Measurements from ENCODE around the gene C11orf71.

The C11orf71 gene

DNA sequence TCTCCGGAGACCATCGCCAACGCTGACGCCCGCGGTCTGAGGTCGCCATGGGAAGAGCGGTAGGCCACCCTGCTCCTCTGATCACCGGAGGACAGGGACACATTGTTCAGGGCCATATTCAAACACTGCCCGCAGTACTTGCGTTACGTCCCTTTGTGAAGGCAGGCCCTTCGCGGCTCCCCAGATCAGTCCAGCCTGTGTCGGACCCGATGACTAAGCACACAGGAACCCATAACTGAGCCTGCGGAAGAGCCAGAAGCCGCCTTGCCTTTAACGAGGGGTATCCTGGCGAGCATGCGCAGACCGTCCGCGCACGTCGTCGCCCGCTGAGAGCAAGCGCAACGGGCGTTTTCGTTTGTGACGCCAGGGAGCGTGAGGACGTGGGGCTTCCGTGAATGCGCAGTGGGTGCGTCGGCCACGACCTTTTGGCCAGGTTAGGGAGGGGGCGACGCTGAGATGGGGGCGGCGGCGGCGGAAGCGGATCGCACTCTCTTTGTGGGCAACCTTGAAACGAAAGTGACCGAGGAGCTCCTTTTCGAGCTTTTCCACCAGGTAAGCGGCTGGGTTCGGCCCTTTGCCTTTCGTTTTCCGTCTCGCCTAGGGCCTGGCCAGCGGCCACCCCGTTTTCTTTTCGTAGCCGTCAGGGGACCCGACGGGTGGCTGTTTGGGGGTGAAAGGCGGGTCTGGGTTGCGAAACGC is at the start of gene C11orf71, which contains the start of gene RBM7:
Gene C11orf71, minus strand, starts transcription at position 296 of the 699 bp plus-strand sequence. Its CDS starts 180 bp downstream, at position 116.
Gene RBM7, plus strand, starts transcription at position 451 of the 699 bp plus-strand sequence. Its CDS starts 6 bp downstream, at position 457.
- DNase-seq (ENCODE audit: low read depth in 2 of 2) = peak; percentile 93 to 95

- DNase-seq (ENCODE audit: low read depth in 2 of 2) = no peak
These were observed 49.5 kb upstream of the C11orf71 start for GRCh38 chr11:114449845-114450244.

DNA sequence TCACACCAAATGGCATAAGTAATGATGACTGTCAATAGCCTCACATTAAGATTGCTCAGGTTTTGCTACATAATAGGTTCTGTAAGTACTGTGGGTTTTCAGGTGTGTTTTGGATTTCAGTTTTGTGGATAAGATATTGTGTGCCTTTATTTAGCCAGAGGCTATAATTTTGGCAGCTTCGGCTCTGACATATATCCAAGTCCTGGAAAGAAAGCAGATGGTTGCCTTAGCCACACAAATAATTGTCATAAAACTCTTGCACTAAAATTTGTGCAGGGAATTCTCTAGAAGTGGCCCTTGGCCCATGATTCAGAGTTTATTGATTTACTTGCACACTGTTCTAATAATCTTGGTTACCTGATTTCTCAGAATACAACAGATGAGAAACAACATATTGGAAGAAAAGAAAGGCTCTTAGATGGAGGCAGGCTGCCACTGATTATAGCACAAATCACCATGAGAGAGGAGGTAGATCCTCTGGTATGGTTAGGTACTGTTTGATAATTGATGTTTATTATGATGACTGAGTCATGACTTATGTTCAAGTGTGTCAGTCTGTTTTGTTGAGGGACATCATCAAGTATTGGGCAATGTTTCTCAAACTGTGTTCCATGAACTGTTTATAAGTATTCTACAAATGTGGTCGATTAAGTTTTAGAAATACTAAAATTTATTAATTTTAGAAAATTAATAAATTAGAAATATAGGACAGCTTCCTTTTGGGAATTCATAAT is 48.6 kb upstream of the C11orf71 start:
- DNase-seq (ENCODE audit: low read depth in 2 of 2) = no peak

DNA sequence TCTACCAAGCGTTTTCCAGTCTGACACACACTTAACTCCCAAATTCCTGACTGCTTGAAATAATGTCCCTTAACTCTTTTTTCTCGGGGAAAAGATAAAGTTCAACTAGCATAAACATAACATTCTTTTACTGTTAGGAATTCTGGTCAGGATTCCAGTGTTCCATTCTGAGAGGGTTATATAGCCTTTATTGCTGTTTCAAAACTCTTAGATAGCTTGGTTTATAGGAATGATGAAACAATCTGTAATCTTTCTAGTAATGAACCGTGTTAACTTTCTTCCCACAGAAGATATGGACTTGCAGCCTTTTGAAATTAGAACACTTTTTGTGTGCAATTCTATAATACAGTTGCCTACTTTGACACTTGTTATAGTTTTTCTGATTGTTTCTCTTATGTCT is 47.6 kb upstream of the C11orf71 start:
- no peak for DNase-seq (ENCODE audit: low read depth in 2 of 2)

DNA sequence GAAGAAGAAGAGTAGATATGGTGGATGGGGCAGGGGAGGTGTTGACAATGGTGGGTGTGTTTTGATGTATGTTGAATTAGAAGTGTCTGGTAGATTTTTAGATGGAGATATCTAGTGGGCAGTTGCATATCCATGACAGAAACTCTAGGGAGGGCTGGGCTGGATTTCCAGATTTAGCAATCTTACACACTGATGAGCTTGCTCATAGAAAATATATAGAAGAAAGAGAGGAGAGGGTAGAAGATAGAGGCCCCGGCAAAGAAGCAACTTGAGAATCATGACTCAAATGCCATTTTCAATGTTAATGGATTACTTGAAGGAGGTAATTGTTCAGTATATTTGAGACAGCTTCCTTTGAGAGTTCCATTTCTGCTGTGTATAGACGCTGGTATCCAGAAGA is 47.1 kb upstream of the C11orf71 start:
- no peak for DNase-seq (ENCODE audit: low read depth in 2 of 2)

DNA sequence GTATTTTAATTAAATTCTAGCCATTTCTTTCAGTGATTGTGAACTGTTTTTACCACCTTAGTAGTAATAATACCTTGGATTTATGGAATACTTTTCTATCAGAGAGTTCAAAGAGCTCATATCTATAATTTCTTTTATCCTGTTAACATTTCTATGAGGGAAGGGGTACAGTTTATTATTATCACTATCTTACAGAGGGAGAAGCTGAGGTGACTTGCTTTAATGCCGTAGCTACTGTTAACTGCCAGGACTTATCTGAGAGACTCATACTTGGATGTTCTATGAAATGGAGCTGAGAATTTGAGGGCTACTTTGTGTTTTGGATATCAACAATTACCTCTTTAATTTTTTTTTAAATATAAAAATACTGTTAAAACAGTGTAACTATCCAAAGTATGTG is 42.2 kb upstream of the C11orf71 start:
- DNase-seq (ENCODE audit: low read depth in 2 of 2) = no peak

- DNase-seq (ENCODE audit: low read depth in 2 of 2) = no peak
These were observed 41.6 kb upstream of the C11orf71 start for GRCh38 chr11:114441921-114442320.

- DNase-seq (ENCODE audit: low read depth in 2 of 2) = no peak
These were observed 40.9 kb upstream of the C11orf71 start for GRCh38 chr11:114440971-114441763.

- no peak for DNase-seq (ENCODE audit: low read depth in 2 of 2)
These were observed 40.0 kb upstream of the C11orf71 start for GRCh38 chr11:114440121-114440860.

- DNase-seq (ENCODE audit: low read depth in 2 of 2) = peak; percentile 80 to 83
These were observed 39.2 kb upstream of the C11orf71 start, which contains the start of gene REXO2 for GRCh38 chr11:114439229-114440120. REXO2 (plus strand) TSS chr11:114439467; CDS start chr11:114439529, 62 bp downstream.

DNA sequence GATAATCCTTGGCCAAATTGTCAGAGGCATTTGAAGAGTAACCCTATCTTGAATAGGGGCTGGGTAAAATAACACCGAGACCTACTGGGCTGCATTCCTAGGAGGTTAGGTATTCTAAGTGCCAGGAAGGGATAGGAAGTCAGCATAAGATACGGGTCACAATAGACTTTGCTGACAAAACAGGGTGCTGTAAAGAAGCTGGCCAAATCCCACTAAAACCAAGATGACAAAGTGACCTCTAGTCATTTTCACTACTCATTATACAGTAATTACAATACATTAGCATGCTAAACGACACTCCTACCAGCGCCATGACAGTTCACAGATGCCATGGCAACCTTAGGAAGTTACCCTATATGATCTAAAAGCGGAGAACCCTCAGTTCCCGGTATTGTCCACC is 38.0 kb upstream of the C11orf71 start:
- DNase-seq (ENCODE audit: low read depth in 2 of 2) = no peak

- DNase-seq (ENCODE audit: low read depth in 2 of 2) = no peak
These were observed 33.1 kb upstream of the C11orf71 start for GRCh38 chr11:114433376-114433775.

- DNase-seq (ENCODE audit: low read depth in 2 of 2) = no peak
These were observed 32.6 kb upstream of the C11orf71 start for GRCh38 chr11:114432893-114433292.

DNA sequence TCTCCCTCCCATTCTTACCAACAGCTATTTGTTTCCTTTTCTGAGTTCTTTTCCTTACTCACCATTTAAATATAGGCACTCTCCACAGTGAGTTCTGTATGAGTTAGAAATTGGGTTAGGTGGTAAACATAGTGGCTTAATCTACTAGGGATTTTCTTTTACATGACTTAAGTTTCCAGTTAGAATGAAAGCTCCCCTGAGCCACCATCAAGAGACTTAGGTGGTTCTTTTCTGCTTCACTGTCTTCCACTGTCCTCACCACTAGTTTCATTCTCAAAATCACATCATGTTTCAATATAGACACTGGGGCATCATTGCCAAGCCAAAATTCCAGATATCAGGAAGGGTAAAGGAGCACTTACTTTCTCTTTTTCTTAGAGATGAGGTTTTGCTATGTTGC is 30.0 kb upstream of the C11orf71 start:
- DNase-seq (ENCODE audit: low read depth in 2 of 2) = no peak

DNA sequence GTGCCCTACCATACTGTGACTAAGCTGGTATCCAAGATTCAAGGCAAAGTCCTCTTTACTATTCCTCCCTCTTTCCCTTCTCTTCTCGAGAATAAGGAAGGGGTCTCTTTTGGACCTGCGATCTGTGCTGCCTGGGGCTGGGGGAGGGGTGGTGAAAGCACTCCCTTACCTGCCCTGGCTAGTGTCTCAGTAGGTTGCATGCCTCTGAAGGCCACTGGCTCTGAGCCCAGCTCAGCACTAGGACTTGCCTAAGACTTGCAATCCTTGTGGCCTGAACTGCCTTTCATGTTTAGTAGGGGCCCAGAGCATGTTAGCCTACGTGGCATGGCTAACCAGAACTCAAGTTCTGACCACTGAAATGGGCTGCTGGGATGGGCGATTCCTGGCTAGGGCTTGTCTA is 26.0 kb upstream of the C11orf71 start:
- DNase-seq (ENCODE audit: low read depth in 2 of 2) = no peak

DNA sequence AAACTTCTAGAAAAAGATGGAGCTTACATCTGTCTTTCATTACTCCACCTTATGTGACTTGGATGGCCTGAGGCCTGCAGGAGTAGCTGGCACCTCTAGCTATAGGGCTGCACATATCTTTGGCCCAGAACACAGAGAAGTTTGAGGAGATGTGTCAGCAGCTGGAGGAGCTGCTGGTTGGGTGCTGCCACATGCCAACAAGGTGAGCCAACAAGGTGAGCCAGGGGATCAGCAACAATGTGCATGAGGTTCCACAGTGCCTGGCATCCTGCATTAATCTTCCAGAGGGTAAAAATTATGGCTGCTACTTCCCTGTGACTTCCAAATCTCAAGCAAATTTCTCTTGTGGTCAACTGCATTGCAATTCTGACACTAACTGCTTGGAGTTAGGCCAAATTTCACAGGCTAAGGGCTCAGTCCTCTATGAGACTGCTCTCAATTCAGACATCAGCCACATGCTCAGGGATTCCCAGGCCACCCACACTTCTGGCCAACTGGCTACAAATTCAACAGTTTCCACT is 16.2 kb upstream of the C11orf71 start:
- DNase-seq (ENCODE audit: low read depth in 2 of 2) = no peak

DNA sequence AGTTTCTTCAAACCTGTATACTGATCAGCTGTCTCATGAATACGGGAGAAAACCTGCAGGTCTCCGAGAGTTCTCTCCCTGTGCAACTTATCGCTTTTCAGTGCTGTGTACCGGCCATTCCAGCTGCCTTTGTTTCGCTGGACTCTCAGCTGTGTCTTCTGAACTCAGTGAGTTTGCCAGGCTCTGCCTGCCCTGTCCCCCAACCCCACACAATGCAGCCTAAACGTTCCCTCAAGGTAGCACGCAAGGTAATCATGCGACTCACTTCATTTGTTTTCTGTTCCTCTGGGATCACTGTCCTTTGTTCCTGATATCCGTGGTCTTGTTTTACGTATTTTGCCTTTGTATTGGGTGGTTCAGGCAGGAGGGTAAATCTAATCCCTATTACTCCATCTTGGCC is 13.6 kb upstream of the C11orf71 start:
- no peak for DNase-seq (ENCODE audit: low read depth in 2 of 2)

DNA sequence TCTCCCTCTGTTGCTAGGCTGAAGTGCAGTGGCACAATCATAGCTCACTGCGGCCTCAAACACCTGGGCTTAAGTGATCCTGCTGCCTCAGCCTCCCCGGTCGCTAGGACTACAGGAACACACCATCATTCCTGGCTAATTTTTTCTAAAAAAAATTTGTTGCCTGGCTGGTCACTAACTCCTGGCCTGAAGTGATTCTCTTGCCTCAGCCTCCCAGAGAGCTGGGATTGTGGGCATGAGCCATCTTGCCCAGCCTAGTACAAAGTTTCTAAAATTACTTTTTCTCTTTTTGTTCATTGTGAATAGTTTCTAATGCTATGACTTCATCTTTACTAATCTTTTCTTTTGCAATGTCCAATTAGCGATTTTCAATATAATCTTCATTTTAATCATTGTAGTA is 12.6 kb upstream of the C11orf71 start:
- no peak for DNase-seq (ENCODE audit: low read depth in 2 of 2)

GRCh38 chr11:114401311-114401710 is 1.0 kb upstream of the C11orf71 start:
- DNase-seq (ENCODE audit: low read depth in 2 of 2) = no peak

DNA sequence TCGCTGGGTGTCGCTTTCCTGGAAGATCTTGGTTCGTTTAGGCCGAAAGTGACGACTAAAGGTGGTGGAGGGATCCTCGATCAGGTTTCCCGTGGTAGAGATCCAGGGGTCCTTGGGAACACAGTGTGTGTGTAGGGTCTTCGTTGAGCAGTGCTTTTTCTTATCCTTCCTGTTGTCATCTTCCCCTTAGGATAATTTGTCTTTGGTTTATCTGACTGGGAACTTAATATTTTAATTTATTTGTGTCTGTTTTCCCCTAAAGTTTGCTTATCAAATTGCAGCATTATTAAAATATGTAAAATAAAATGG is 558 bp upstream of the C11orf71 start:
- no peak for DNase-seq (ENCODE audit: low read depth in 2 of 2)
